Loucy (cell line): ENCODE data around the gene BHLHA15.

Experiments
- H2AFZ ChIP-seq: fragments of 200-600 bp; sonication (generic); 2 replicates; pipeline ENCODE4 v1.6.0; 2016; ENCODE audit warnings: antibody characterized with exemption, mild to moderate bottlenecking, low read length, moderate library complexity
- H3F3A ChIP-seq: fragments of 200-600 bp; 2 replicates; pipeline ENCODE4 v1.6.0; 2016; ENCODE audit warnings: antibody characterized with exemption, low read depth, mild to moderate bottlenecking
- H3K27me3 ChIP-seq: fragments of 200-600 bp; sonication (generic); 2 replicates; pipeline ENCODE4 v1.6.1; 2014; ENCODE audit warnings: low read length, mild to moderate bottlenecking; ENCODE audit not compliant: insufficient read depth, poor library complexity, severe bottlenecking
- H3K36me3 ChIP-seq: fragments of 200-600 bp; sonication (generic); 2 replicates; pipeline ENCODE4 v1.6.1; 2016; ENCODE audit warnings: low read length; ENCODE audit not compliant: insufficient read depth
- H3K4me1 ChIP-seq: fragments of 200-600 bp; sonication (generic); 2 replicates; pipeline ENCODE4 v1.5.1; 2014; ENCODE audit warnings: low read length, mild to moderate bottlenecking; ENCODE audit not compliant: insufficient read depth, poor library complexity, severe bottlenecking
- H3K4me2 ChIP-seq: fragments of 200-600 bp; sonication (generic); 2 replicates; pipeline ENCODE4 v1.6.0; 2014; ENCODE audit warnings: antibody characterized with exemption, low read length, low read depth, mild to moderate bottlenecking; ENCODE audit not compliant: poor library complexity, severe bottlenecking
- H3K4me3 ChIP-seq: fragments of 200-600 bp; sonication (generic); 2 replicates; pipeline ENCODE4 v1.5.1; 2014; ENCODE audit warnings: low read length, mild to moderate bottlenecking, mixed read lengths; ENCODE audit not compliant: poor library complexity, severe bottlenecking
- H3K79me2 ChIP-seq: fragments of 200-600 bp; sonication (generic); 2 replicates; pipeline ENCODE4 v1.6.1; 2014; ENCODE audit warnings: low read length; ENCODE audit not compliant: insufficient read depth
- H3K9ac ChIP-seq: fragments of 200-600 bp; sonication (generic); 2 replicates; pipeline ENCODE4 v1.6.0; 2014; ENCODE audit warnings: mild to moderate bottlenecking, low read depth, low read length, moderate library complexity; ENCODE audit not compliant: poor library complexity, severe bottlenecking
- H3K9me2 ChIP-seq: fragments of 200-600 bp; sonication (generic); replicated peaks from 2 replicates; pipeline ENCODE4 v1.6.1; 2016; ENCODE audit warnings: low read depth, low read length, mixed read lengths
- H3K9me3 ChIP-seq: fragments of 200-600 bp; sonication (generic); 2 replicates; pipeline ENCODE4 v1.6.1; 2014; ENCODE audit warnings: mild to moderate bottlenecking, antibody characterized with exemption, low read length, low read depth; ENCODE audit not compliant: insufficient read depth
- H4K20me1 ChIP-seq: fragments of 200-600 bp; sonication (generic); 2 replicates; pipeline ENCODE4 v1.6.0; 2014; ENCODE audit warnings: antibody characterized with exemption, low read length, mild to moderate bottlenecking; ENCODE audit not compliant: insufficient read depth, poor library complexity, severe bottlenecking
- CTCF ChIP-seq: fragments of 200-600 bp; sonication (generic); conservative IDR thresholded peaks from 2 replicates; pipeline ENCODE4 v1.5.1; 2014; ENCODE audit warnings: mild to moderate bottlenecking, antibody characterized with exemption, low read length
- EZH2phosphoT487 ChIP-seq: fragments of 200-600 bp; IDR thresholded peaks from 2 replicates; pipeline ENCODE4 v1.6.1; 2018; ENCODE audit warnings: antibody characterized with exemption, mild to moderate bottlenecking, moderate library complexity, borderline replicate concordance

BHLHA15 gene

DNA sequence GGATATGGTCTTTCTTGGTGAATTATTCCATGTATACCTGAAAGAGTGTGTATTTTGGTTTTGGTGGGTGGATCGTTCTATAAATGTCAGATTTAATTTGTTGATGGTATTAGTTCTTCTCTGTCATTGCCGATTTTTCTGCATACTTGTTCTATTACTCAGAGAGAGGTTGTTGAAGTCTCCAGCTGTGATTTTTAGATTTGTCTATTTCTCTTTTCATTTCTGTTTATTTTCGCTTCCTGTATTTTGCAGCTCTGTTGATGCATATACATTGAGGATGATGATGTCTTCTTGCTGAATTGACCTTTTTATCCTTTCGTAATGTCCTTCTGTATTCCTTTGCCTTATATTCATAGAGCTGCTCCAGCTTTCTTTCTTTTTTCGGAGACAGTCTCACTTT is 12.1 kb upstream of the BHLHA15 start:
- TF ChIP-seq EZH2phosphoT487 (no peak), CTCF (no peak)
- H3K4me1 ChIP-seq, result peaks cover 27% of the 10 kb centered on the region
- H3K9ac ChIP-seq, result no peak overlapping the region
- no peak overlapping the region for H2AFZ ChIP-seq
- H3K9me2 ChIP-seq, result no peaks in the 10 kb centered on the region
- peaks cover 7% of the 10 kb centered on the region; the same call in 1 of the 2 replicates for H3K36me3 ChIP-seq
- no peaks in the 10 kb centered on the region for H4K20me1 ChIP-seq
- no peak overlapping the region for H3K4me3 ChIP-seq
- peaks cover 10% of the 10 kb centered on the region; the same call in 1 of the 2 replicates for H3K79me2 ChIP-seq
- H3K4me2 ChIP-seq, result no peak overlapping the region
- no peaks in the 10 kb centered on the region for H3K9me3 ChIP-seq
- H3K27me3 ChIP-seq, result no peaks in the 10 kb centered on the region
- no peaks in the 10 kb centered on the region for H3F3A ChIP-seq

- H3K36me3 ChIP-seq, result peaks cover 5% of the 10 kb centered on the region; the same call in 1 of the 2 replicates
- no peaks in the 10 kb centered on the region for H4K20me1 ChIP-seq
- no peak overlapping the region for H3K9ac ChIP-seq
- no peaks in the 10 kb centered on the region for H3K9me2 ChIP-seq
- no peaks in the 10 kb centered on the region for H3K9me3 ChIP-seq
- H3F3A ChIP-seq, result no peaks in the 10 kb centered on the region
- peaks cover 10% of the 10 kb centered on the region; the same call in 1 of the 2 replicates for H3K79me2 ChIP-seq
- H3K4me2 ChIP-seq, result no peak overlapping the region
- H2AFZ ChIP-seq, result no peak overlapping the region
- H3K27me3 ChIP-seq, result no peaks in the 10 kb centered on the region
- no peak overlapping the region for H3K4me3 ChIP-seq
- H3K4me1 ChIP-seq, result peaks cover 27% of the 10 kb centered on the region
- no peak for TF ChIP-seq CTCF
Measured at GRCh38 chr7:98200364-98200763, 10.9 kb upstream of the BHLHA15 start.

DNA sequence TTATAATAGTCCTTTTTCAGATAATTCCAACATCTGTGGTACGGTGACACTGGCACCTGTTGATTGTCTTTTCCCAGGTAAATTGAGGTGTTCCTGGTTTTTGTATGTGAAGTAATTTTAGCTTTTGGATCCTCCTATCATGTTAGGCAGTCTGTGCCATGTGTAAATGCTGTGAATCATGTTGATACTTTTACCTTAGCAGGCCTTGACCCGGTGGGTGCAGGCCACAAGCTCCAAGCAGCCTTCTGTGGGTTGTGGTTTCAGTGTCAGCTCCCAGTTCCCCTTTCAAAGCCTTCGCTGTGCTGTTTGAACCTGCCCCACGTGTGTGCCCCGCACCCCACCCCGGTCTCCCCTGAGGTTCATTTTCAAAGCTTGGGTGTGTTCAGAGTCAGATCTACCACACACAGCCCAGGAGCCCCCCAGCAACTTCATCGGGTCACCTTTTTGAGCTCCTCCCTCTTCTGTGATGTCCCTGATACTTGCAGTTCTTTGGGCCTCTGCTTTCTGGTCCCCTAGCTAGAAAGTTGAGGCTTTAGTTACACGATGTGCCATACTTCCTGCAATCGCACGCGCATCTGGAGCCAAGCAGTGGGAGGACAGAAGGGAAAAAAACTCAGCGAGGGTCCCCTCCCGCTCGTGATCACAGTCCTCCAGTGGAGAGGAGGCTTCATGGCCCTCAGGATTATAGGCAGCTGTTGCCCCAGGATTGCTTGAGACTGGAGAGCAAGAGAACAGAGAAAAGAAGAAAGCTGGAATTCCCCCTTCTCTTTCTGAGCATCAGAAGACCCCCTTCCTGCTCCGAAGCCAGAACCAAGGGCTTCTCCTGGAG is 8.7 kb upstream of the BHLHA15 start:
- H3K79me2 ChIP-seq, result peaks cover 10% of the 10 kb centered on the region; the same call in 1 of the 2 replicates
- H3K9me3 ChIP-seq, result no peaks in the 10 kb centered on the region
- no peaks in the 10 kb centered on the region for H4K20me1 ChIP-seq
- H3K9me2 ChIP-seq, result no peaks in the 10 kb centered on the region
- peaks cover 27% of the 10 kb centered on the region for H3K4me1 ChIP-seq
- peak overlapping the region; percentile 69 for H3K4me2 ChIP-seq
- no peaks in the 10 kb centered on the region for H3F3A ChIP-seq
- H3K9ac ChIP-seq, result peak overlapping the region; percentile 66
- no peaks in the 10 kb centered on the region for H3K27me3 ChIP-seq
- H3K36me3 ChIP-seq, result peaks cover 27% of the 10 kb centered on the region; the same call in 1 of the 2 replicates
- TF ChIP-seq CTCF (no peak), EZH2phosphoT487 (no peak)
- H2AFZ ChIP-seq, result peak overlapping the region; percentile 30; the same call in 1 of the 2 replicates
- H3K4me3 ChIP-seq, result peak overlapping the region; percentile 51
